Fibroblast of mammary gland (primary cell): ENCODE measurements around the gene TAF11.

Experiments
- DNase-seq: peaks from one replicate; pipeline ENCODE4 v3.0.0-alpha.2; 2010; ENCODE audit warnings: low read depth
- H3K4me3 ChIP-seq: 2 replicates; pipeline ENCODE4 v1.5.1; 2011; ENCODE audit warnings: low read depth, mild to moderate bottlenecking, low read length, moderate library complexity; ENCODE audit not compliant: control insufficient read depth
- CTCF ChIP-seq: conservative IDR thresholded peaks from 2 replicates; pipeline ENCODE4 v1.5.1; 2011; ENCODE audit warnings: low read depth, low read length, inconsistent platforms; ENCODE audit not compliant: control insufficient read depth, insufficient read depth

TAF11 gene

GRCh38 chr6:34836008-34836407 lies 51.8 kb downstream of the TAF11 start:
- no peak for TF ChIP-seq CTCF
- H3K4me3 ChIP-seq, result no peak overlapping the region
- DNase-seq, result no peak

GRCh38 chr6:34834789-34835518 lies 52.9 kb downstream of the TAF11 start:
- H3K4me3 ChIP-seq, result no peak overlapping the region
- no peak for TF ChIP-seq CTCF
- DNase-seq, result peak; percentile 63

GRCh38 chr6:34832942-34833341 lies 54.9 kb downstream of the TAF11 start:
- DNase-seq, result no peak
- no peak overlapping the region for H3K4me3 ChIP-seq
- TF ChIP-seq CTCF, result no peak

- no peak for DNase-seq
- H3K4me3 ChIP-seq, result no peak overlapping the region
- TF ChIP-seq CTCF, result no peak
Observed at GRCh38 chr6:34829137-34829536, 58.7 kb downstream of the TAF11 start.
